ENCODE data around the gene SOX1.
A peak's percentile ranks its signal among the peaks of the same experiment; 100 is the strongest.

SOX1 gene

DNA sequence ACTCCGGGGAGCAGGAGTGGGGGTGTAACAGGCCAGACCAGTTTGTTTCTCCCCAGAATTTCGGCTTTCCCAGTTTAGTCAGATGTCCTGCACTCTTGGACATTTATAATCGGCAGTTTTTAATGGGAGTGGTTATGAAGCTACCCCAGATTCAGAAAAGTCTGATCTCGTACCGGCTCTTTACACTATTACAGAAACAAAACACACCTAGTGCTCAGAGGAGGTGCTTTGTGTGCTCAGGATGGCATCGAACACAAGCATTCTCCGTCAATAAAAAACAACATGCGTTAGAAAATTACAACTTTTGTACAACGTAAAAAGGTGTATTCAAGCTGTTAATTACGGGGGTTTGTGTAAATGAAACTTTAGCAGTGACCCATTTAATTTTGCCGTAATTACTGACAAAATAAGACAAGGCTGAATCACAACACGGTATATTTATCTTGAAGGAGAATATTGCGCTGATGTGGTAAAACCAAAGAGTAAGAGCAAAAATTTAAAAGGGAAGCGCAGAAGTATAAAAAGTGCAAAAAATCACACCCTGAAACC is 6.6 kb upstream of the SOX1 start:
- H3K4me1 ChIP-seq (ENCODE audit: insufficient read depth, poor library complexity, severe bottlenecking): no peaks in the 10 kb centered on the region
- no peak overlapping the region for H3K27ac ChIP-seq (ENCODE audit: poor library complexity, severe bottlenecking)
- no peak for DNase-seq (ENCODE audit: low spot score)
- ATAC-seq (ENCODE audit: low read depth): no peak
- no peak overlapping the region for H3K4me3 ChIP-seq (ENCODE audit: severe bottlenecking)
- H3K27me3 ChIP-seq (ENCODE audit: insufficient read depth, poor library complexity, severe bottlenecking): peaks cover 98% of the 10 kb centered on the region
- no peaks in the 10 kb centered on the region for H3K9me3 ChIP-seq (ENCODE audit: severe bottlenecking)
- no peaks in the 10 kb centered on the region for H3K36me3 ChIP-seq (ENCODE audit: low read depth)
- TF ChIP-seq, protein P1, sequence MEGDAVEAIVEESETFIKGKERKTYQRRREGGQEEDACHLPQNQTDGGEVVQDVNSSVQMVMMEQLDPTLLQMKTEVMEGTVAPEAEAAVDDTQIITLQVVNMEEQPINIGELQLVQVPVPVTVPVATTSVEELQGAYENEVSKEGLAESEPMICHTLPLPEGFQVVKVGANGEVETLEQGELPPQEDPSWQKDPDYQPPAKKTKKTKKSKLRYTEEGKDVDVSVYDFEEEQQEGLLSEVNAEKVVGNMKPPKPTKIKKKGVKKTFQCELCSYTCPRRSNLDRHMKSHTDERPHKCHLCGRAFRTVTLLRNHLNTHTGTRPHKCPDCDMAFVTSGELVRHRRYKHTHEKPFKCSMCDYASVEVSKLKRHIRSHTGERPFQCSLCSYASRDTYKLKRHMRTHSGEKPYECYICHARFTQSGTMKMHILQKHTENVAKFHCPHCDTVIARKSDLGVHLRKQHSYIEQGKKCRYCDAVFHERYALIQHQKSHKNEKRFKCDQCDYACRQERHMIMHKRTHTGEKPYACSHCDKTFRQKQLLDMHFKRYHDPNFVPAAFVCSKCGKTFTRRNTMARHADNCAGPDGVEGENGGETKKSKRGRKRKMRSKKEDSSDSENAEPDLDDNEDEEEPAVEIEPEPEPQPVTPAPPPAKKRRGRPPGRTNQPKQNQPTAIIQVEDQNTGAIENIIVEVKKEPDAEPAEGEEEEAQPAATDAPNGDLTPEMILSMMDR (IDR thresholded peaks at IDR 0.05; ENCODE audit: poor library complexity, severe bottlenecking): no peak

DNA sequence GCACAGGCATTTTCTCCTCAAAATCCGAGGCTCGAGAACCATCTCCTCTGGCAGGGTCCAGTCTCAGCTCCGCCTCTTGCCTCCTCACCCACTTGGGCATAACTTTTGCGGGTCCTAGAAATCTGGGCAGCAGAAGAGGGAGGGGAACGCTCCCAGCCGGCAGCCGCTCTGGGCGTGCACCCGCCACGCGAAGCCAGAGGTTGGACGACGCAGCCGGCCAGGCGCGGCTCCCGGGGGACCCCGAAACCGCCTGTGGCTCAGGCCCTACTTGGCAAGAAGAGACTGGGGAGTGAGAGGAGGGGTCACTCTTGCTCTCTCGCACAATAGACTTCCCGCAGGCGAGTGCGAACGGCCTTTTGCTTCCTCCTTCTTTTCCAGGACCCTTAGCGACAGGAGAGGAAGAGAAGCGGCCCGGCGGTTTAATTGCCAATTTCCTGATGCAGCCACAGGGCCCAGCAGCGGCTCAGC is 6.0 kb upstream of the SOX1 start:
- Histone ChIP-seq H3K36me3 (ENCODE audit: low read depth) (no peaks in the 10 kb centered on the region), H3K27ac (ENCODE audit: poor library complexity, severe bottlenecking) (no peak overlapping the region), H3K4me1 (ENCODE audit: insufficient read depth, poor library complexity, severe bottlenecking) (no peaks in the 10 kb centered on the region), H3K9me3 (ENCODE audit: severe bottlenecking) (no peaks in the 10 kb centered on the region), H3K4me3 (ENCODE audit: severe bottlenecking) (no peak overlapping the region), H3K27me3 (ENCODE audit: insufficient read depth, poor library complexity, severe bottlenecking) (peaks cover 98% of the 10 kb centered on the region)
- no peak for ATAC-seq (ENCODE audit: low read depth)
- no peak for DNase-seq (ENCODE audit: low spot score)
- TF ChIP-seq, protein P1 (IDR thresholded peaks at IDR 0.05; ENCODE audit: poor library complexity, severe bottlenecking): no peak

DNA sequence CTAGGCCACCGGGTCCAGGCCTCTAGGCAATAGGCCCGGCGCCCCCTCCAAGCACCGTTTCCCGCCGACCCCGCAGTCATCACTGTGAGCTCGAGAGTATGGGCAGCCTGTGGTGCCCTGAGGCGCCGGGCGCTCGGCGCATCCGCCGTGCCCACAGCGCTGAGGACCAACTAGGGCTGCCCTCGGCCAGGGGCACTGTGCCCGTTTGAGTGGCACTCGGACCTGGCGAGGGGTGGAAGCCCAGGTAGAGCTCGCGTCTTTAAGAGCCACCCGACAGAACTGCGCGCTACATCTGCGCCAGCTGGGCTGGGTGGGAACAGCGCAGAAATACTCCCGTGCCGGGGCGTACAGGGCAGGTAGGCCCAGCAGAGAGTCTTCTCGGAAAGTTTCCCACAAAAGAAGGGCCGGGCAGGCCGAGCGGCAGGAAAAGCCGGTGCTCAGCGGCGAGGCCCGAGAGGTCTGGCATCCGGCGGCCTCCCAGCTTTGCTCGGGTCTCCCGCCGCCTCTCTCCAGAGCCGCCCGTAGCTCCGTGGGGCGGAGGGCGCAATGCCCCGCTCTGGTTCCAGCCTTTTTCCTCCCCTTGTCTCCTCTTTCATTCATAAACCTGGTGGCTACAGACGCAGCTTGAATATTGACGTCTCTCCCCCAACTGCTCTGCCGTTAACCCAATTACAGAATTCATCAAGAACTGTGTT is 5.4 kb upstream of the SOX1 start:
- no peak overlapping the region for H3K27ac ChIP-seq (ENCODE audit: poor library complexity, severe bottlenecking)
- DNase-seq (ENCODE audit: low spot score): no peak
- TF ChIP-seq, protein P1 (IDR thresholded peaks at IDR 0.05; ENCODE audit: poor library complexity, severe bottlenecking): no peak
- H3K9me3 ChIP-seq (ENCODE audit: severe bottlenecking): no peaks in the 10 kb centered on the region
- no peaks in the 10 kb centered on the region for H3K36me3 ChIP-seq (ENCODE audit: low read depth)
- H3K4me1 ChIP-seq (ENCODE audit: insufficient read depth, poor library complexity, severe bottlenecking): no peaks in the 10 kb centered on the region
- no peak overlapping the region for H3K4me3 ChIP-seq (ENCODE audit: severe bottlenecking)
- peaks cover 97% of the 10 kb centered on the region for H3K27me3 ChIP-seq (ENCODE audit: insufficient read depth, poor library complexity, severe bottlenecking)
- peak; percentile 20; the same call in 1 of the 3 replicates for ATAC-seq (ENCODE audit: low read depth)

DNA sequence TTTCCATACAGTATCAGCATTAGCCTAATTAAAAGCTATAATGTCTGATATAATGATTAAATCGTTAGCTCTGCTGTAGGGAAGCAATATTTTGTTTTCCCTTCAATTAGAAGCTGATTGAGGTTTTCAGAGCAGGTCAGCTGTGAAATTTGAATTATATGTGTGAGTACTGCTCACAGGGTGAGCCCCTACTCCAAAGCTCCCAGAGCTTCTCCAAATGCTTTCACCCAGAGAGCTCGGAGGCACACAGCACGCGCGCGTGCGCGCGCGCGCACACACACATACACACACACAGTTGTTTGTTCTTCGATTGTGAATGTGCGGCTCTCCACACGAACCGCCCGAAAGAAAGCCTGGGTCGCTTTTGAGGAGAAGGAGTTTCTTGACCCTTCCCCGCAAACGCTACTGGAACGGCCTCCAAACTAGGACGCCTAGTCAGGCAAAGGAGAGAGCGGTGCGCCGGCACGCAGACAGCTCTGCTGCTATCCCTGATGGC is 4.8 kb upstream of the SOX1 start:
- H3K36me3 ChIP-seq (ENCODE audit: low read depth): no peaks in the 10 kb centered on the region
- TF ChIP-seq, protein P1 (IDR thresholded peaks at IDR 0.05; ENCODE audit: poor library complexity, severe bottlenecking): no peak
- H3K4me3 ChIP-seq (ENCODE audit: severe bottlenecking): no peak overlapping the region
- no peak for ATAC-seq (ENCODE audit: low read depth)
- H3K4me1 ChIP-seq (ENCODE audit: insufficient read depth, poor library complexity, severe bottlenecking): no peaks in the 10 kb centered on the region
- H3K9me3 ChIP-seq (ENCODE audit: severe bottlenecking): no peaks in the 10 kb centered on the region
- DNase-seq (ENCODE audit: low spot score): no peak
- H3K27me3 ChIP-seq (ENCODE audit: insufficient read depth, poor library complexity, severe bottlenecking): peaks cover 93% of the 10 kb centered on the region
- no peak overlapping the region for H3K27ac ChIP-seq (ENCODE audit: poor library complexity, severe bottlenecking)
